Measurements from ENCODE around the gene LILRA5.

GRCh38 chr19:54341295-54341694 is 28.3 kb upstream of the LILRA5 start:
- TF ChIP-seq SPI1 (IDR thresholded peaks at IDR 0.05; ENCODE audit: borderline replicate concordance, insufficient read depth, low read depth, low read length): no peak
- no peak for TF ChIP-seq CTCF (IDR thresholded peaks at IDR 0.05 in 2 of 3, conservative IDR thresholded peaks at IDR 0.05 in 1 of 3; ENCODE audit: control insufficient read depth in 2 of 3, extremely low read depth in 1 of 3, insufficient read depth in 1 of 3, low read depth in 3 of 3, low read length in 3 of 3)
- no peak for TF ChIP-seq PAX5 (IDR thresholded peaks at IDR 0.05; ENCODE audit: borderline replicate concordance, low read depth, low read length)
